Fibroblast of lung (primary cell): ENCODE measurements around the gene PLAAT2. TPM values are rescaled to one million over a fixed set of nuclear protein-coding genes. Genes with fewer than 3 reads are reported as not detected.
"Not testable (repeated sequence)": the region's sequence is repeated elsewhere in the genome, so short reads cannot be mapped to it uniquely, and the experiment has no call there.

ENCODE experiments used
- DNase-seq, 2 donors: peaks; one replicate each; pipeline versions ENCODE4 v3.0.0 to v3.0.0-alpha.2; 2010; ENCODE audit warnings: low read depth in 2 of 2
- H2AFZ ChIP-seq: 2 replicates; pipeline ENCODE4 v1.5.1; 2012; ENCODE audit warnings: low read length, control low read depth, inconsistent platforms
- H3K27ac ChIP-seq: 2 replicates; pipeline ENCODE4 v1.5.1; 2011; ENCODE audit warnings: low read length, control low read depth; ENCODE audit not compliant: insufficient read depth
- H3K27me3 ChIP-seq: 2 replicates; pipeline ENCODE4 v1.5.1; 2011; ENCODE audit warnings: mild to moderate bottlenecking, low read length; ENCODE audit not compliant: control insufficient read depth, insufficient read depth
- H3K36me3 ChIP-seq: 2 replicates; pipeline ENCODE4 v1.5.1; 2011; ENCODE audit warnings: low read length; ENCODE audit not compliant: control insufficient read depth, insufficient read depth
- H3K4me1 ChIP-seq: 2 replicates; pipeline ENCODE4 v1.5.1; 2011; ENCODE audit warnings: low read length; ENCODE audit not compliant: control insufficient read depth, insufficient read depth; ENCODE audit errors: extremely low read depth
- H3K4me2 ChIP-seq: 2 replicates; pipeline ENCODE4 v1.5.1; 2011; ENCODE audit warnings: low read length, control low read depth; ENCODE audit not compliant: insufficient read depth; ENCODE audit errors: extremely low read depth
- H3K4me3 ChIP-seq, 4 experiments: fragments of 200-600 bp in 1 of 4; sonication (generic) in 1 of 4; replicated peaks in 1 of 4; 2 replicates each; pipeline ENCODE4 v1.5.1; 2011 to 2016; ENCODE audit warnings: low read length in 4 of 4, low read depth in 3 of 4, mild to moderate bottlenecking in 3 of 4, control low read depth in 2 of 4, inconsistent platforms in 1 of 4, mixed read lengths in 1 of 4; ENCODE audit not compliant: insufficient read depth in 1 of 4; ENCODE audit errors: control extremely low read depth in 1 of 4
- H3K79me2 ChIP-seq: 2 replicates; pipeline ENCODE4 v1.5.1; 2012; ENCODE audit warnings: mild to moderate bottlenecking, low read length, inconsistent platforms; ENCODE audit not compliant: control insufficient read depth, insufficient read depth
- H3K9ac ChIP-seq: 2 replicates; pipeline ENCODE4 v1.5.1; 2011; ENCODE audit warnings: mild to moderate bottlenecking, low read length, control low read depth; ENCODE audit not compliant: insufficient read depth
- H3K9me3 ChIP-seq: 2 replicates; pipeline ENCODE4 v1.5.1; 2012; ENCODE audit warnings: low read depth, low read length; ENCODE audit not compliant: control insufficient read depth, insufficient read depth
- H4K20me1 ChIP-seq: 2 replicates; pipeline ENCODE4 v1.5.1; 2011; ENCODE audit warnings: low read length; ENCODE audit not compliant: control insufficient read depth, insufficient read depth; ENCODE audit errors: extremely low read depth
- CTCF ChIP-seq, 2 donors: IDR thresholded peaks in 1 of 2; conservative IDR thresholded peaks in 1 of 2; 1 replicate in 1 of 2; 2 replicates in 1 of 2; pipeline ENCODE4 v1.5.1; 2011 to 2012; ENCODE audit warnings: low read length in 2 of 2, control low read depth in 1 of 2, inconsistent platforms in 1 of 2, low read depth in 1 of 2, mild to moderate bottlenecking in 1 of 2
- EZH2 ChIP-seq: IDR thresholded peaks from 2 replicates; pipeline ENCODE4 v1.5.1; 2012; ENCODE audit warnings: low read length, control low read depth, mild to moderate bottlenecking; ENCODE audit errors: missing control alignments
- polyA plus RNA-seq, 2 donors: library from polyadenylated mRNA; depleted of rRNA in 1 of 2; stranded (reverse) in 1 of 2; unstranded in 1 of 2; fragments of >200 nt; gene quantifications; 2 replicates each; pipeline ENCODE4 v1.2.1, GENCODE V29; 2011 to 2012; ENCODE audit warnings: missing spikeins in 1 of 2
- total RNA-seq: library from RNA; depleted of rRNA; stranded (reverse); fragments of >200 nt; gene quantifications from 2 replicates; pipeline ENCODE4 v1.2.1, GENCODE V29; 2014

PLAAT2 gene
- total and polyA plus RNA-seq, 2 donors (not counting 1 experiment from before 2014, with no cell fraction given) = not detected

- Histone ChIP-seq H3K4me1 (peaks cover 7% of the 10 kb centered on the region), H3K27me3 (no peaks in the 10 kb centered on the region), H3K9me3 (no peaks in the 10 kb centered on the region), H4K20me1 (no peaks in the 10 kb centered on the region), H3K36me3 (no peaks in the 10 kb centered on the region), H3K4me3 (no peak overlapping the region), H3K9ac (no peak overlapping the region), H3K27ac (no peak overlapping the region), H2AFZ (no peak overlapping the region), H3K4me2 (no peak overlapping the region), H3K79me2 (no peaks in the 10 kb centered on the region)
- TF ChIP-seq CTCF (conservative IDR thresholded peaks at IDR 0.05 in 1 of 2, IDR thresholded peaks at IDR 0.05 in 1 of 2; ENCODE audit: low read depth in 1 of 2, low read length in 2 of 2) = no peak
- no peak for TF ChIP-seq EZH2
- DNase-seq = no peak
These were observed 33.2 kb downstream of the PLAAT2 start for GRCh38 chr11:63530021-63530420.

GRCh38 chr11:63529373-63529772, 33.8 kb downstream of the PLAAT2 start:
- not testable (repeated sequence) for H3K9ac ChIP-seq, H3K27me3 ChIP-seq, H3K27ac ChIP-seq, H3K79me2 ChIP-seq, H3K4me3 ChIP-seq, H2AFZ ChIP-seq, H3K4me1 ChIP-seq, H3K9me3 ChIP-seq, H3K4me2 ChIP-seq, DNase-seq, H3K36me3 ChIP-seq, H4K20me1 ChIP-seq

DNA sequence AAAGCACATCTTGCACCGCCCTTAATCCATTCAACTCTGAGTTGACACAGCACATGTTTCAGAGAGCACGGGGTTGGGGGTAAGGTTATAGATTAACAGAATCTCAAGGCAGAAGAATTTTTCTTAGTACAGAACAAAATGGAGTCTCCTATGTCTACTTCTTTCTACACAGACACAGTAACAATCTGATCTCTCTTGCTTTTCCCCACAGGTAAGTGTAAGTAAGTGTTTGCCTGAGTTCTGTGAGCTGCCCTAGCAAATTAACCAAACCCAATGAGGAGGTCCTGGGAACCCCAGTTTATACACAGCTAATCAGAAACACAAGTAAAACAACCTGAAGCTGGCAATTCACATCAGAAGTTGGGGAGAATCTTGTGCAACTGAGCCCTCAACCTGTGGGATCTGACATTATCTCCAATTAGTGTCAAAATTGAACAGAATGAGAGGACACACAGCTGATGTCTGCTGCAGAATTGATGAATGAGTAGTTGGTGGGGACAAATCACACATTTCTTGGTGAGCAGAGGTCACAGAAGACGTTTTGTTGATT, 34.4 kb downstream of the PLAAT2 start:
- not testable (repeated sequence) for DNase-seq, H3K4me2 ChIP-seq, H3K9me3 ChIP-seq, H3K9ac ChIP-seq, H3K4me3 ChIP-seq, H4K20me1 ChIP-seq, H3K27ac ChIP-seq, H3K36me3 ChIP-seq, H3K27me3 ChIP-seq, H3K4me1 ChIP-seq, H3K79me2 ChIP-seq, H2AFZ ChIP-seq

DNA sequence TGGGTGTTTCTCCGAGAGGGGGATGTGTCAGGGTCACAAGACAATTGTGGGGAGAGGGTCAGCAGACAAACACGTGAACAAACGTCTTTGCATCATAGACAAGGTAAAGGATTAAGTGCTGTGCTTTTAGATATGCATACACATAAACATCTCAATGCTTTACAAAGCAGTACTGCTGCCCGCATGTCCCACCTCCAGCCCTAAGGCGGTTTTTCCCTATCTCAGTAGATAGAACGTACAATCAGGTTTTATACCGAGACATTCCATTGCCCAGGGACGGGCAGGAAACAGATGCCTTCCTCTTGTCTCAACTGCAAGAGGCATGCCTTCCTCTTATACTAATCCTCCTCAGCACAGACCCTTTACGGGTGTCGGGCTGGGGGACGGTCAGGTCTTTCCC, 35.0 kb downstream of the PLAAT2 start:
- not testable (repeated sequence) for DNase-seq, H4K20me1 ChIP-seq, H3K9ac ChIP-seq, H3K4me1 ChIP-seq, H3K36me3 ChIP-seq, H3K79me2 ChIP-seq, H3K9me3 ChIP-seq, H3K27me3 ChIP-seq, H2AFZ ChIP-seq, H3K4me3 ChIP-seq, H3K27ac ChIP-seq, H3K4me2 ChIP-seq
